NB4 (cell line): ENCODE measurements around the gene CD82.

Experiments used
- POLR2A ChIP-seq: IDR thresholded peaks from 2 replicates; pipeline ENCODE4 v1.6.1; 2011; ENCODE audit warnings: mild to moderate bottlenecking; ENCODE audit not compliant: insufficient read length; ENCODE audit errors: extremely low read depth
- TF ChIP-seq, protein P1 (sequence below): IDR thresholded peaks from one replicate; pipeline ENCODE4 v1.5.1; 2012; ENCODE audit warnings: low read depth, low read length

DNA sequence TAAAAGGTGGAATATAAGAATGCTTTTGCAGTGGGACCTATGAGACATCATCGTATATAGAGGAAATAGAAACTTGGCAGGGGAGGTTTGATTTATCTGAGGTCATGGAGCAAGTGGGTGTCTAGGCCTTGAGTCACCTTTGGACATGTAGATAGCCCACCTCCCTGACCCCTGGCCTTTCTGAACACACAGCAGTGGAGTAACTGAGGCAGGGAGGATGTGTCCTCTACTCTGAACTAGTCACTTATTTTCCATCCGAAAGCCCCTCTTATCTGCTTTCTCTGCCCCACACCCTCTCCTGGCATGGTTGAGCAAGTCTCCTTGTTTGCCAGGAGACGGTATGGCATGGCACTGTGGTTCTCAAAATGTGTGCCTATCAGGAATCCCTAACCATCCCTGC, 7.9 kb downstream of the CD82 start:
- TF ChIP-seq, protein P1, sequence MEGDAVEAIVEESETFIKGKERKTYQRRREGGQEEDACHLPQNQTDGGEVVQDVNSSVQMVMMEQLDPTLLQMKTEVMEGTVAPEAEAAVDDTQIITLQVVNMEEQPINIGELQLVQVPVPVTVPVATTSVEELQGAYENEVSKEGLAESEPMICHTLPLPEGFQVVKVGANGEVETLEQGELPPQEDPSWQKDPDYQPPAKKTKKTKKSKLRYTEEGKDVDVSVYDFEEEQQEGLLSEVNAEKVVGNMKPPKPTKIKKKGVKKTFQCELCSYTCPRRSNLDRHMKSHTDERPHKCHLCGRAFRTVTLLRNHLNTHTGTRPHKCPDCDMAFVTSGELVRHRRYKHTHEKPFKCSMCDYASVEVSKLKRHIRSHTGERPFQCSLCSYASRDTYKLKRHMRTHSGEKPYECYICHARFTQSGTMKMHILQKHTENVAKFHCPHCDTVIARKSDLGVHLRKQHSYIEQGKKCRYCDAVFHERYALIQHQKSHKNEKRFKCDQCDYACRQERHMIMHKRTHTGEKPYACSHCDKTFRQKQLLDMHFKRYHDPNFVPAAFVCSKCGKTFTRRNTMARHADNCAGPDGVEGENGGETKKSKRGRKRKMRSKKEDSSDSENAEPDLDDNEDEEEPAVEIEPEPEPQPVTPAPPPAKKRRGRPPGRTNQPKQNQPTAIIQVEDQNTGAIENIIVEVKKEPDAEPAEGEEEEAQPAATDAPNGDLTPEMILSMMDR, result no peak
- TF ChIP-seq POLR2A, result no peak
